Upper lobe of left lung (tissue), 4 donors: ENCODE results near the gene CLDN2.

Experiments
- EP300 ChIP-seq, 4 donors: sonication (generic); formaldehyde crosslinking; IDR thresholded peaks; one replicate each; pipeline ENCODE4 v1.5.1; 2017; ENCODE audit warnings: antibody characterized with exemption in 4 of 4, control low read depth in 2 of 4
- POLR2A ChIP-seq, 4 donors: fragments of 450-650 bp; IDR thresholded peaks; one replicate each; pipeline ENCODE4 v1.5.1; 2016 to 2017; ENCODE audit warnings: antibody characterized with exemption in 4 of 4, mild to moderate bottlenecking in 2 of 4
- POLR2AphosphoS5 ChIP-seq, 2 donors: sonication (generic); formaldehyde crosslinking; IDR thresholded peaks; one replicate each; pipeline ENCODE4 v1.5.1; 2017; ENCODE audit warnings: antibody characterized with exemption in 2 of 2
- TF ChIP-seq, protein P1 (sequence below), 6 experiments: fragments of 450-650 bp in 4 of 6; fragments of 200-600 bp in 2 of 6; sonication (generic) in 2 of 6; IDR thresholded peaks; one replicate each; pipeline ENCODE4 v1.5.1; 2016 to 2019; ENCODE audit warnings: antibody characterized with exemption in 6 of 6

DNA sequence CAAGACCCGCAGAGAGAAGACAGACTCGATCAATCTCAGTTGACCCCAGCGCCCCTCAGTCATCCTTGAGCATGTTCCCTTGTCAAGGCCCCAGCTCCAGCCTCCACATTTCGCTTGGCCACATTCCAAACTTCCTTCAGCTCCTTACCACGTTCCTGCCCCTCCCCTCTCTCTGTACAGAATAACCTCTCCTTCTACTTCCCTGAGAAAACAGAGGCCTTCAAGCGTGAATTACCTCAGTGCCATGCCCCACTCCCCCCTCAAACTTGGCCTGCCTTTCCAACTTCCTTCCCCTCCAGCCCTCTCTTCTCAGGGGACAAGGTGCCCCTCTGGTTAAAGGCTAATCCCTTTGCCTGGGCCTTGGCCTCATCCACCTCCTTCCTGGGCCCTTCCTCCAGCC is 13.8 kb upstream of the CLDN2 start:
- TF ChIP-seq POLR2AphosphoS5 (IDR thresholded peaks at IDR 0.05) (no peak), POLR2A (IDR thresholded peaks at IDR 0.05) (no peak), EP300 (IDR thresholded peaks at IDR 0.05) (no peak)
- TF ChIP-seq, protein P1, sequence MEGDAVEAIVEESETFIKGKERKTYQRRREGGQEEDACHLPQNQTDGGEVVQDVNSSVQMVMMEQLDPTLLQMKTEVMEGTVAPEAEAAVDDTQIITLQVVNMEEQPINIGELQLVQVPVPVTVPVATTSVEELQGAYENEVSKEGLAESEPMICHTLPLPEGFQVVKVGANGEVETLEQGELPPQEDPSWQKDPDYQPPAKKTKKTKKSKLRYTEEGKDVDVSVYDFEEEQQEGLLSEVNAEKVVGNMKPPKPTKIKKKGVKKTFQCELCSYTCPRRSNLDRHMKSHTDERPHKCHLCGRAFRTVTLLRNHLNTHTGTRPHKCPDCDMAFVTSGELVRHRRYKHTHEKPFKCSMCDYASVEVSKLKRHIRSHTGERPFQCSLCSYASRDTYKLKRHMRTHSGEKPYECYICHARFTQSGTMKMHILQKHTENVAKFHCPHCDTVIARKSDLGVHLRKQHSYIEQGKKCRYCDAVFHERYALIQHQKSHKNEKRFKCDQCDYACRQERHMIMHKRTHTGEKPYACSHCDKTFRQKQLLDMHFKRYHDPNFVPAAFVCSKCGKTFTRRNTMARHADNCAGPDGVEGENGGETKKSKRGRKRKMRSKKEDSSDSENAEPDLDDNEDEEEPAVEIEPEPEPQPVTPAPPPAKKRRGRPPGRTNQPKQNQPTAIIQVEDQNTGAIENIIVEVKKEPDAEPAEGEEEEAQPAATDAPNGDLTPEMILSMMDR (IDR thresholded peaks at IDR 0.05), result no peak
